Left ventricle myocardium inferior (tissue), 1 donor: Measurements from ENCODE around the gene GPD2. TPM values are rescaled to one million over a fixed set of nuclear protein-coding genes. Genes with fewer than 3 reads are reported as not detected.

ENCODE experiments used
- DNase-seq: peaks from one replicate; pipeline ENCODE4 v3.0.0-alpha.2; 2020
- H3K27ac ChIP-seq: fragments of 200-600 bp; replicated peaks from 2 replicates; pipeline ENCODE4 v1.8.0; 2021
- H3K27me3 ChIP-seq: fragments of 200-600 bp; 2 replicates; pipeline ENCODE4 v1.8.0; 2021; ENCODE audit warnings: low read depth
- H3K36me3 ChIP-seq: fragments of 200-600 bp; 2 replicates; pipeline ENCODE4 v1.8.0; 2021
- H3K4me1 ChIP-seq: fragments of 200-600 bp; 2 replicates; pipeline ENCODE4 v1.8.0; 2021
- H3K4me3 ChIP-seq: fragments of 200-600 bp; 2 replicates; pipeline ENCODE4 v1.8.0; 2021; ENCODE audit warnings: mild to moderate bottlenecking, moderate library complexity
- H3K9me3 ChIP-seq: fragments of 200-600 bp; replicated peaks from 2 replicates; pipeline ENCODE4 v1.8.0; 2021
- intact Hi-C: fragments of 100-400 bp; cut with micrococcal nuclease; formaldehyde crosslinking; loops from one replicate; pipeline ENCODE4 v1.11.0; 2022
- total RNA-seq: library from RNA; stranded (reverse); fragmentation: NEBNext Ultra II Directional; extraction: Animal tissue kit (Norgen Biotek cat#: 25700); gene quantifications from one replicate; pipeline ENCODE4 v1.2.1, GENCODE V29; 2021
- TF ChIP-seq, protein P1 (sequence below): fragments of 200-600 bp; IDR thresholded peaks from 2 replicates; pipeline ENCODE4 v1.8.0; 2021; ENCODE audit warnings: antibody characterized with exemption, mild to moderate bottlenecking, borderline replicate concordance
- donor health status: DM: no; HTN: yes; CAD: no; lungs with severe emphysema.

The GPD2 gene
- total RNA-seq, 1 donor from 2014 or later = 14.4 TPM

DNA sequence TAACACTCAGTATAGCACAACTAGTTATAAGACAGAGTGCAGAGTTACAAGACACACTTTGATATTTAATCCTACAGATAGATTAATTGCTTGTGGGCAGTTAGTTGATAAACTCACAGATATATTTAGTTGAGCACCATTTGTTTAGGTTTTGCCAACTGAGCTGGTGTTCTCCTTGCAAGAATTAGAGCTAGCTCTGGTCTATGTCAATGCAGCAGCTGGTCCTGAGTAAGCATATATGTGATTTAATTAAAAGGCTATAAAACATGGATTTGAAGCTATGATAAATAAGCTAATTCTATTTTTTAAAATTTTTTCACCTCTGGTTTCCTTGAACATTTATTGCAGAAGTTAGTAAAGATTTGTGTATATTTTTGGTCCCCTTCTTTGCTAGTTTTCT, 35.6 kb downstream of the GPD2 start:
- Histone ChIP-seq H3K4me3 (no peak overlapping the region), H3K9me3 (no peaks in the 10 kb centered on the region), H3K4me1 (peaks cover 57% of the 10 kb centered on the region), H3K27ac (no peak overlapping the region), H3K27me3 (no peaks in the 10 kb centered on the region), H3K36me3 (no peaks in the 10 kb centered on the region)
- TF ChIP-seq, protein P1, sequence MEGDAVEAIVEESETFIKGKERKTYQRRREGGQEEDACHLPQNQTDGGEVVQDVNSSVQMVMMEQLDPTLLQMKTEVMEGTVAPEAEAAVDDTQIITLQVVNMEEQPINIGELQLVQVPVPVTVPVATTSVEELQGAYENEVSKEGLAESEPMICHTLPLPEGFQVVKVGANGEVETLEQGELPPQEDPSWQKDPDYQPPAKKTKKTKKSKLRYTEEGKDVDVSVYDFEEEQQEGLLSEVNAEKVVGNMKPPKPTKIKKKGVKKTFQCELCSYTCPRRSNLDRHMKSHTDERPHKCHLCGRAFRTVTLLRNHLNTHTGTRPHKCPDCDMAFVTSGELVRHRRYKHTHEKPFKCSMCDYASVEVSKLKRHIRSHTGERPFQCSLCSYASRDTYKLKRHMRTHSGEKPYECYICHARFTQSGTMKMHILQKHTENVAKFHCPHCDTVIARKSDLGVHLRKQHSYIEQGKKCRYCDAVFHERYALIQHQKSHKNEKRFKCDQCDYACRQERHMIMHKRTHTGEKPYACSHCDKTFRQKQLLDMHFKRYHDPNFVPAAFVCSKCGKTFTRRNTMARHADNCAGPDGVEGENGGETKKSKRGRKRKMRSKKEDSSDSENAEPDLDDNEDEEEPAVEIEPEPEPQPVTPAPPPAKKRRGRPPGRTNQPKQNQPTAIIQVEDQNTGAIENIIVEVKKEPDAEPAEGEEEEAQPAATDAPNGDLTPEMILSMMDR = no peak
- DNase-seq = no peak
- intact Hi-C loops = no loop called here

DNA sequence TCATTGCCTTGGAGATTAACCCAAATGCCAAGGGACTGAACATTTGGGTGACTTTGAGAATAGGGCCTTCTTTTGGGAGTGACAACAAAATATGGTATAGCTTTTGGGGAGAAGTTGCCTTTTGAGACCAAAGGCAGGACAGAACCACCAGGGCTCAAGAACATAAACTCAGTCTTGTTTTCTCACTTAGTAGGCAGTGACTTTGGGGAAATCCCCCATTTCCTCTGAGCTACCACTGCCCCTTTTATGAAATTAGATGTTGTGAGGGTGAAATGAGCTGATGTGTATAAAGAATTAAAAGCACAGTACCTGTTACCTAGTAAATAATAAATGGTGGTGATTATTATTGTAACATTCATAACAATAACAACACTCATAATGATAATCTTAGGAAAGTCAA, 36.5 kb downstream of the GPD2 start:
- Histone ChIP-seq H3K27ac (no peak overlapping the region), H3K9me3 (no peaks in the 10 kb centered on the region), H3K27me3 (no peaks in the 10 kb centered on the region), H3K4me1 (peaks cover 51% of the 10 kb centered on the region), H3K36me3 (no peaks in the 10 kb centered on the region), H3K4me3 (no peak overlapping the region)
- DNase-seq = no peak
- TF ChIP-seq, protein P1 = no peak
- intact Hi-C loops = no loop called here

DNA sequence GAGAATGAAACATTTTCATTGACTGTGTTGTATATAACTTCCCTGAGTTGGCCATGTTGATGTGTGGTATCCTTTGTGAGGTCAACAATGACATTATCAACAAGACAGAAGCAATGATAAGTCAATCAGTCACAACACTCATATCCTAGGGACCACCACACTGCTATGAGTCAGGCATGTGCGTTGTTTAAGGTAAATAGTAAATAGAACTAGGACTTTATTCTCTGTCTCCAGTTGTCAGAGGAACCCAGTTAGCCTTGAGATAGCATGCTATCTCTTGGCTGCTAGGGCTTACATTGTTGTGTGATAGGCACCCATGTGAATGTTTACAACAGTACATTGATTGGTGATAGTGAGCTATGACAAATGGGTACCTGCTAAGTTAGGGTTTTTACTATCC, 37.3 kb downstream of the GPD2 start:
- no peak overlapping the region for H3K4me3 ChIP-seq
- DNase-seq = no peak
- intact Hi-C loops = no loop called here
- H3K27me3 ChIP-seq = no peaks in the 10 kb centered on the region
- peaks cover 47% of the 10 kb centered on the region for H3K4me1 ChIP-seq
- H3K9me3 ChIP-seq = no peaks in the 10 kb centered on the region
- H3K36me3 ChIP-seq = no peaks in the 10 kb centered on the region
- TF ChIP-seq, protein P1 = no peak
- H3K27ac ChIP-seq = no peak overlapping the region

DNA sequence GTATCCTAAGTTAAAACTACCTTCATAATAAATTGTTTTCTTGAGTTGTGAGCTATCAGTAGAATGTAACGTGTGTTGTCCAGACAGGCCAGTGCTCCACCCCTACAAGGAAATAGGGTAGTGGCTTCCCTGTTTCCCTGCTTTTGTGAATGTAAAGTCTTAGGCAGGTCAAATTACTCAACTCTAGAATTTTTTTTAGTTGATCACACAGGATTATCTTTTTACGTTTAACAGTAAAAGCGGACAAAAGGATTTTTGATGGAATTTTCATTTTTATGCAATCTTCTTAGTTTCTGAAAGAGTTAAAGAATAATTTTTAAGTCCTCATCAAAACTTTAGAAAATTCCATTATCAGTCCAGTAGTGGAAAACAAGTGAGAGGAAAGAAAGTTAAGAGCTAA, 38.2 kb downstream of the GPD2 start:
- TF ChIP-seq, protein P1 = no peak
- no peaks in the 10 kb centered on the region for H3K9me3 ChIP-seq
- H3K4me1 ChIP-seq = peaks cover 46% of the 10 kb centered on the region
- intact Hi-C loops = no loop called here
- no peaks in the 10 kb centered on the region for H3K36me3 ChIP-seq
- DNase-seq = no peak
- H3K27ac ChIP-seq = no peak overlapping the region
- no peak overlapping the region for H3K4me3 ChIP-seq
- H3K27me3 ChIP-seq = no peaks in the 10 kb centered on the region

DNA sequence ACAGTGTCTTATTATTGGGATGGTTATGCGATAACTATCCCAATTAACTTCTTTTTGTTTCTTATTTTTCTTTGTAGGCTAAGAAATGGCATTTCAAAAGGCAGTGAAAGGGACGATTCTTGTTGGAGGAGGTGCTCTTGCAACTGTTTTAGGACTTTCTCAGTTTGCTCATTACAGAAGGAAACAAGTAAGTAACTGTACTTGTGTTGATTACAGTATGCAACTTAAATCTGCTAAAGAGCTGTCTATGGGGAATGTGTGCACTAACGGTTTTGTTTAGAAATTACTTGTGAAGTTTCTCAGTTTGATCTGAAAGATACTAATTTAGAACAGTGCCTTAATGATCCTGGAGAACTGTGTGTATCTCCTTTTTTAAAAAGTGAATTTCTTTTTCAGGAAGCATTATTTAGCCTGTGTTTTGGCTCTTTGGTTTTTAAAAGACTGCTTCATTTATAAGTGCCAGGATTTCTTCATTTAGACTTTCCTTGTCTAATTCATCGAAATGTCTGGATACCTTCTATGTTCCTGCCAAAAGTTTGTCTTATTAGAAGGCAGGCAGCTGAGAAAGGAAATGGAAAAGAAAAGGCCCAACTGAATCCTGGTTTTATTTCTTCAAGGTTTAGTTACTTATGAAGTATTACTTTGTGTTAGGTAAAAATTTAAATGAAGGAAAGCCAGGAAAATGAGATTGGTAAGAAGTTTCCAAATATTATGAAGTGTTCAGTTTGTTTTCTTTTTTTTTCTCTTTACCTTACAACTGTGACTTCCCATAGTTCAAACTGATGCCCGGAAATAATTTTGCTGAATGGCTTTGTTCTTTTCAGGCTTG, 40.1 kb downstream of the GPD2 start:
- Histone ChIP-seq H3K27ac (no peak overlapping the region), H3K9me3 (no peaks in the 10 kb centered on the region), H3K4me3 (no peak overlapping the region), H3K36me3 (no peaks in the 10 kb centered on the region), H3K4me1 (peaks cover 34% of the 10 kb centered on the region), H3K27me3 (no peaks in the 10 kb centered on the region)
- no peak for DNase-seq
- TF ChIP-seq, protein P1 = no peak
- intact Hi-C loops = no loop called here
